GM18873 (cell line): ENCODE data around the gene HLA-DOA.

Experiments used
- ATAC-seq: cut with Tn5 transposase; IDR thresholded peaks from one replicate; pipeline ENCODE4 v1.9.1; 2021; ENCODE audit warnings: mild to moderate bottlenecking, moderate library complexity, moderate number of reproducible peaks; ENCODE audit not compliant: unreplicated experiment, low FRiP score

Gene HLA-DOA

GRCh38 chr6:33017694-33018353, 8.4 kb upstream of the HLA-DOA start:
- ATAC-seq, result no peak

GRCh38 chr6:33017018-33017417, 7.6 kb upstream of the HLA-DOA start:
- no peak for ATAC-seq

- ATAC-seq, result no peak
Observed at GRCh38 chr6:33015798-33016197, 6.4 kb upstream of the HLA-DOA start.

- ATAC-seq, result no peak
Observed at GRCh38 chr6:33014841-33015634, 5.6 kb upstream of the HLA-DOA start.

GRCh38 chr6:33013608-33014007, 4.2 kb upstream of the HLA-DOA start:
- ATAC-seq, result no peak

GRCh38 chr6:33010356-33010755, 965 bp upstream of the HLA-DOA start:
- no peak for ATAC-seq

GRCh38 chr6:33007831-33008400, 1.5 kb downstream of the HLA-DOA start:
- ATAC-seq, result no peak

- ATAC-seq, result no peak
Observed at GRCh38 chr6:33004940-33005339, 4.5 kb downstream of the HLA-DOA start.

GRCh38 chr6:33001685-33002084, 7.7 kb downstream of the HLA-DOA start:
- no peak for ATAC-seq

GRCh38 chr6:33000055-33000454, 9.3 kb downstream of the HLA-DOA start:
- no peak for ATAC-seq

GRCh38 chr6:32995448-32995847, 13.9 kb downstream of the HLA-DOA start:
- no peak for ATAC-seq

GRCh38 chr6:32993363-32993973, 15.9 kb downstream of the HLA-DOA start:
- no peak for ATAC-seq

- no peak for ATAC-seq
Observed at GRCh38 chr6:32991972-32992371, 17.4 kb downstream of the HLA-DOA start.

- no peak for ATAC-seq
Observed at GRCh38 chr6:32989368-32989767, 20.0 kb downstream of the HLA-DOA start.

- ATAC-seq, result no peak
Observed at GRCh38 chr6:32984622-32985389, 24.6 kb downstream of the HLA-DOA start.

- no peak for ATAC-seq
Observed at GRCh38 chr6:32983964-32984621, 25.3 kb downstream of the HLA-DOA start.

- no peak for ATAC-seq
Observed at GRCh38 chr6:32983493-32983848, 25.9 kb downstream of the HLA-DOA start.

GRCh38 chr6:32982702-32983492, 26.5 kb downstream of the HLA-DOA start:
- no peak for ATAC-seq

- no peak for ATAC-seq
Observed at GRCh38 chr6:32982084-32982701, 27.2 kb downstream of the HLA-DOA start.
